NCI-H524 (cell line): ENCODE results near the gene TEX36.
"Not testable (repeated sequence)": the region's sequence is repeated elsewhere in the genome, so short reads cannot be mapped to it uniquely, and the experiment has no call there.

Experiments used
- DNase-seq, 2 experiments: peaks; one replicate each; lab custom pipeline; 2025; lab: John Stamatoyannopoulos, UW

Gene TEX36

DNA sequence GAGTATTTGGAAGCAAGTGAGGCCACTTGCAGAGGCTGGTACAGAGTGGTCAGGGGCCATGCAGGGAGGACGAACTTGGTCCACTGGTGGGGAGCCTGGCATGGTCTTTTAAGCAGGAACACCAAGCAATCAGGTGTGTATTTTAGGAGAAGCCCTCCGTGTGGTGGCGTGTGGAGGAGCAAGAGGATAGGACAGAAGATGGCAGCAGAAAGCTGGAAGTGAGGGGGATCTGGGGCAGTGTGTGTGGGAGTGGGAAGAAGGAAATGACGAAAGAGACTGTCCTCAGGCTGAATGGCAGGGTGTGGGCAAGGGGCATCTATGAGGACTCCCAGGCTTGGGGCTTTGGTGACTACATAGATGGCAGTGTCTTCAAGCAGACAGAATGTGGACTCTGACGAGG lies 51.2 kb downstream of the TEX36 start:
- no peak for DNase-seq

DNA sequence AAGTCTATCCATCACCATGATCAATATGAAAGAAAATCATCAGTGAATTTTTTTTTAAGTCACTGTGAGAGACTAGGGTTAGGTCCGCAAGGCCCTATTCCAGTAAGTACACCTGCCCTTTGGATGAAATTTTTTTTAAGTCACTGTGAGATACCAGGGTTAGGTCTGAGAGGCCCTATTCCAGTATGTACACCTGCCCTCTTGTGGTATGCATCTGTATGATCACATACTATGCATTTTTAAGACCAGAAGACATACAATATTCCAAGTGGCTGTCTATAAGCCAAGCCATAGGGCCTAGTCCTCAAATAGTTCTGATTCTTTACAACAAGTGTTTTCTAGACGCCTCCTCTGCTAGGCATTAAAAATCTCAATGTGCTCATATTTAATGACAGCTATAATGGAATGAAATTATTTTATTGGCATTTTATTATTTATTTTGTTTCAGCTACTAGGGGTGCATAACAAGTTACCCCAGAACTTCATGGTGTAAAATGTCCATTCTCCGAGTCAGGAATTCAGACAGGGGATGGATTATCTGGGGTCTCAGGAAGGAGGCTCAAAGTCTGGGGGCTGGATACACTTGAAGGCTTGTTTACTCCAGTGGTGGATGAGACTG lies 53.1 kb downstream of the TEX36 start:
- DNase-seq = peak in 1 of 2 experiments; percentile 62

DNA sequence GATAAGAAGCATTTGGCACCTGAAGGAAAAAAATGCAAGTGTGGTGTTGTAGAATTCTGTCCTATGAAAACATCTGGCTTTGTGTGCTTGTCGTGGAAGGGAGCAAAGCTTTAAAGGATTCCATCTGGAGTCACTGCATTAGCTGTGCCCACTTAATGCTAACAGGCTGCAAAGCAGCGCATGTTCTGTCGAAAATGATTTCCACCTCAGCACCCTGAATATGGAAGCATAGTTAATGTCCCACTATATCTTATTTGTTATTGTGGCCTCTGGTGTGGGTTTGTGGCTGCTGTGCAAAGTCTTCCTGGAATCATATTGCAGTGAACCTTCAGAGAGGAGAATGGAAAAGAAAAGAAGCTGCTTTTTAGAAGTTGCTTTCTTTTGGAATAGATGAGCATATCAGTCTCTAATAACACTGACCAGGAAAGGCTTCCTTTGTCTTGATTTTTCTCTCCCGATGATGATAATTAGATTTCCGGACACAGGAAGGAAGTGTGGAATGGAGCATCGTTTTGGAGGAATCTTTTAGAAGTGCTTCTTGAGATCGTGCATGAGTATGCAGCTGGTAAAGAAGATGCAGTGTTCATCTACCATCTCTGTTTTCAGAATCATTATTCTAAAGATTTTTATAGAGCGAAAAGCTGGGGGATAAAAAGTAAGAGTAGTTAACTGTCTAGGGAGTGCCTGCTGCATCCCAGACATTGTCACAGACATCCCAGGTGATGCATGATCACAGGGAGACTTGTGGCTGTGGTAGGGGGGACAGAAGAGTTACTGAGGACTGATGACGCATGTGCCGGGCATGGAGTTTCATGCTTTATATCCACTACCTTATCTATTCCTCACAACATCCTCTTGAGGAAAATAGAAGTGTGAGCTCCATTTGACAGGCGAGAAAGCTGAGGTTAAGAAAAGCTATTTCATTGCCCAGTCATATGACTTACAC lies 54.6 kb downstream of the TEX36 start:
- peak in 1 of 2 experiments; percentile 57 for DNase-seq

DNA sequence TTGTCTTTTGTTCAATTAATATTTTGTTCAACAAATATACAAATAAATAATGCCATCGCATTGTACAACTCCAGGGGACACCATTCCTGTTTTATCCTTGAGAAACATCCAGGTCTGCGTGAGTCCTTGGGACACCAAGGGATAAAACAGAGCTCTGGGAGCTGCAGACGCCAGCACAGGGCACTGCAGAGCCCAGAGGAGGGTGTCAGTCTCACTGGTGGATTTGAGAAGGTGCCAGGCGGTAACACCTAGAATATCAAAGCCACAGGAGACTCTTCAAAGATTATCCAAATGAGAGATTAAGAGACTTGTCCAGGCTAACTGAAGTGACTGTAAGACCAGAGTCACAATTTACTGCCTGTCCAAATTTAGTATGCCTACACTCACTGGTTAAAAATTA lies 55.3 kb downstream of the TEX36 start:
- DNase-seq = peak; percentile 4 to 65

DNA sequence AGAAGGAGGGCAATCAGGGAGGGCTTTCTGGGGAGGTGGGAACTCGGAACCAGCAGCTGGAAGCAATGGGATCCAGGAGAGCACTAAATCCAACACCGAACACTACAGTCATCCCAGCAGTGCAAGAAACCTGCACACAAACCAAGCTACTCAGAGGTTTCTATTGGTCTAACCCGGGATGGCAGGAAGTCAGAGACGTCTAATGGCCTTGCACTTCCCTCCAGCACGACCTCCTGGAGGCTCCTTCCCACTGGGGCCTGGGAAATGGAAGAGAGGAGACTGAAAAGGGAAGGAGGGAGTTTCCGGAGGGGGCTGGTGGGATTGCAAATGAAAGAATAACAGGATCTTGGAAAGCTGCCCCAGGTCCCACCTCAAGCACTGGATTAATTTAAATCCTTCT lies 56.3 kb downstream of the TEX36 start:
- peak in 1 of 2 experiments; percentile 35 for DNase-seq

DNA sequence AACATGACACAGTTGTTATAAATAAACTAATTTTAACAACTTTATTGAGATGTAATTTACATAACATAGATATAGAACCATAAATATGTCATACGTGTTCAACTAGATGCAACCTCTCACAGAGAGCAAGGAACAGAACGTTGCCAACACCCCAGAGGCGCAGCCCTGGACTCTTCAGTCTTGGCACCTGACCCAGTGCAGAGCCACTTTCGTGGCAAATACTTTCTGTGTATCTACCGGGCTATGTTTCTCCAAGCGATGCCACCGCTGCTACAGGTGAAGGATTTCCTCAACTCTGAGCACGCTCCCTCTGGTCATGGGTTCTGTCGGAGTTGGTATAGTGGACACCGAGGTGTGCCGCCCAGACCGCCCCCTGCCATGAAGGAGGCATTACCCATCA lies 57.4 kb downstream of the TEX36 start:
- no peak for DNase-seq

DNA sequence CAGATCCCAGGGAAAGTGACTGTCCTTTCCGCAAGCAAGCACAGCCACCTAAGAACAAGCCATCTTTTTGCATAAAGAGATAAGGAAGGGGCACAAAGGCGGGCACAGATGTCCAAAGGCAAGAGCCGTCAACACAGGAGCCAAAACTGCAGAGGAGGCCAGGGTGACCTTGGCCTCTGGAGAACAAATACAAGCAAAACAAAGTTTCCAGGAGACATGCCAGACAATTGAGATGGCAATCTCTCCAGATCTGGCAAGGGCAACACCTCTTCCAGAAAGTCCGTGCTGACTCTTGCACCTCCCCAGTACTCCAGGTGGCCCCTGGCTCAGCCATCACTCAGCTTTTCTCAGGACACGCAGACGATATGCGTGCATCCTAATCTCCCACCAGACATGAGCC lies 58.2 kb downstream of the TEX36 start:
- DNase-seq = no peak

DNA sequence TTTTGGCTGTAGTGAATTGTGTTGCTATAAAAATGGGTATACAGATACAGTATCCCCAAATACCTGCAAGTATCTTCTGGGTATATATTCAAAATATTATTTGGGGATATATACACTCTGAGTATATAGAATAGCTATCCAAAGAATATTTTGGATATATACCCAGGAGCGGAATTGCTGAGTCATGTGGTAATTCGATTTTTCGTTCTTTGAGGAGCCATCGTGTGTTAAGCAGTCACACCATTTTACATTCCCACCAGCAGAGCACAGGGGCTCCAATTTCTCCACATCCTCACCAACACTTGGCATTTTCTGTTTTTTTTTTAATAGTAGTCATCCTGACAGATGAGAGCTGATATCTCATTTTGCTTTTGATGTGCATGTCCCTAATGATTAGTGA lies 61.9 kb downstream of the TEX36 start:
- DNase-seq = no peak

DNA sequence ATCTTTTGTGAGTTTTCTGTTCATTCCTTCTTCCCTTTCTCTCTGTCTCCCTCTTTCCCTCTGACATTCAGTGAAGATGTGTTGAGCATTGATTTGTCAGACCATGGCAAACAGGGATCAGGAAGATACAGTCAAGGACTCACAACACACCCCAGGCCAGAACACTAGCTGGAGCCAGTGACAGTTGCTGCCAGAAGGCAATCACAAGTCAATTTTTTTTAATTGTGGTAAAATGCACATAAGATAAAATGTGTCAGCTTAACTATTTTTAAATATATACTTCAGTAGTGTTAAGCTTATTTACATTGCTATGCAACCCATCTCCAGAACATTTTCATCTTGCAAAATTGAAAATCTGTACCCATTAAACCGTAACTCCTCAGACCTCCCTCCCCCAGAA lies 62.6 kb downstream of the TEX36 start:
- no peak for DNase-seq

DNA sequence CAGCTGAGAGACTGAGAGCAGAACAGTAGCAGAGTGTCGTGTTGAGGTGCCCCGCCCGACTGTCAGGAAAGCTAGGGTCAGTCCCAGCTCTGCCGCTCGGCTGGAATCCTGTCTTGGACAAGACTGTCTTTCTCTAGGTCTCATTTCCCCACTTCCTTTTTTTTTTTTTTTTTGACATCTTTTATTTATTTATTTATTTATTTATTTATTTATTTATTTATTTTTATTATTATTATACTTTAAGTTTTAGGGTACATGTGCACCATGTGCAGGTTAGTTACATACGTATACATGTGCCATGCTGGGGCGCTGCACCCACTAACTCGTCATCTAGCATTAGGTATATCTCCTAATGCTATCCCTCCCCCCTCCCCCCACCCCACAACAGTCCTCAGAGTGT lies 69.9 kb downstream of the TEX36 start:
- not testable (repeated sequence) for DNase-seq

DNA sequence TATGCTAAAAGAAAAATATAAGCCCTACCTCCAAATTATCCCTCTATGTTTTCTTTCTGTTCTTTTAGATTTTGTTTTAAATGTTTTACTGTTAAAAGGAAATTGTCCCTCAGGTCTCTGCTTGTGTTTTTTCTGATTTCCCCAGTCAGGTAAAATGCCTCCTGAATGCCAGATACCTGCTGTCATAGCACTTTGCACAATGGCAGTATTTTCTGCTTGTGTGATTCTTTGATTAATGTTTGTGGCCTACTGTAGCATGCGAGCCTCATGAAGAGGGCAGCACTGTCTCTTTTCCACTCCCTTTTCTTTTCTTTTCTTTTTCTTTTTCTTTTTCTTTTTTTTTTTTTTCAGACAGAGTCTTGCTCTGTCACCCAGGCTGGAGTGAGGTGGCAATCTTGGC lies 71.2 kb downstream of the TEX36 start:
- no peak for DNase-seq

DNA sequence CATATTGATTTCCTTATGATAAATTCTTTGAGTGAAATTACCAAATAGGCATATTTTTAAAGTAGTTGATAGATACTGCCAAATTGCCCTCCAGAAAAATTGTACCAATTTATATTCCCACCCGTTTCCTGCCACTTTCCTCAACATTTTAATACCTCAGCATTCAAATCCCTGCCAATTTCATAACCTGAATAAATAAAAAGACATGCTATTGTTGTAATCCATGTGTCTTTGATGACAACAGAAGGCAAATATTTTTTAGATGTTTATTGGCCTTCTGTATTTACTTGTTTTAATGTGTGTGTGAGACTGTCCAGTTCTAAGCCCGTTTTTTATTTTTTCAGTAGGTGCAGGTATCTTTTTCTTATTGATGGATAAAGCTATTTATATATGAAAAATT lies 71.7 kb downstream of the TEX36 start:
- DNase-seq = no peak

DNA sequence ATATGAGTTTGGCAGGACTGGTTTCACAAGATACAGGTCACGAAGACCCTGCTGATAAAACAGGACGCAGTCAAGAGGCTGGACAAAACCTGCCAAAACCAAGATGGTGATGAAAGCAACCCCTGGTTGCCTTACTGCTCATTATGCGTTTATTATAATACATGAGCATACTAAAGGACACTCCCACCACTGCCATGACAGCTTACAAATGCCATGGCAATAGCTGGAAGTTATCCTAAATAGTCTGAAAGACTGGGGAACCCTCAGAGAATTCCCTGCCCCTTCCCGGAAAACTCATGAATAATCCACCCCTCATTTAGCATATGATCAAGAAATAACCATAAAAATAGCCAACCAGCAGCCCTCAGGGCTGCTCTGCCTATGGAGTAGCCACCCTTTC lies 73.1 kb downstream of the TEX36 start:
- no peak for DNase-seq

DNA sequence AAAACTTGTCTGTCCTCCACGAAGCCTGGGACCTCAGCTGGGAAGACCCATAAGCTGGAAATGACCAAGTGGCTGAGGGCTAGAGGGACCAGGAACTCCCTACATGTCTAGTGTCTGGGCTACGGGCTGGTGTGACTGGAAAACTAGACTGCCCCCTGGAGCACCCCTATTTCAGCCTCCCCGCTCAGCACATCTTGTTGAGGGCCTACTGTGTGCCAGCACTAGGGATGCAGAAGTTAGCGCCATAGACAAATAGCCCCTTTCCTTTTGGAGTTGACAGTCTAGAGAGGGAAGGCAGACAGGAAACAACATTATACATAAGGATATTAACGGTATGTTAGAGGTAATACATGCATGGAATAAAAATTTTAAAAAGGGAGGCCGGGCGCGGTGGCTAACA lies 74.5 kb downstream of the TEX36 start:
- DNase-seq = no peak

DNA sequence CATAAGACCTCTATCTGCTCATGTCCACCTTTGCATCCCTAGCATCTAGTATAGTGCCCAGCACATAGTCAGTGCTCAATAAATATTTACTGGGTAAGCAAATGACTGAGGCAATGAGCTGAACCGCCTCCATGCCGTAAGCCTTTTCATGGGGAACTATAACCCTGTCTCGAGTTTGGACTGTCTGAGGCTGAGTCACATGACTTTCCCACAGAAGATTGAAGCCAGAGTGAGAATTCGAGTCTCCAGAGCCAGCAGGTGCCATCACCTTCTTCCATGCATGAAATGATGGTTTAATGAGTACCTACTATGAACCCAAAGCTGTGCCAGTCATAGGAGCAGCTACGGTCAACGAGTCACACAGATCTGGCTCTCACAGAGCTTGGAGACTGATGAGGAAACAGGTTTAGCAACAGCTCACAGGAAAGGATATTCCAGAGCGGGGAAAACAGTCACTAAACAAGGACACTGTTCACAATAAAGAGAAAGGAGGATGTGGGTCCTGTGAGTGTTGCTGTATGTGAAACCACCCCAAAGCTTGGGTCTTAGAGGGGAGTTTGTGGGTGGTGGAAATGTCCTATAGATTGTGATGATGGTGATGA lies 75.2 kb downstream of the TEX36 start:
- no peak for DNase-seq

DNA sequence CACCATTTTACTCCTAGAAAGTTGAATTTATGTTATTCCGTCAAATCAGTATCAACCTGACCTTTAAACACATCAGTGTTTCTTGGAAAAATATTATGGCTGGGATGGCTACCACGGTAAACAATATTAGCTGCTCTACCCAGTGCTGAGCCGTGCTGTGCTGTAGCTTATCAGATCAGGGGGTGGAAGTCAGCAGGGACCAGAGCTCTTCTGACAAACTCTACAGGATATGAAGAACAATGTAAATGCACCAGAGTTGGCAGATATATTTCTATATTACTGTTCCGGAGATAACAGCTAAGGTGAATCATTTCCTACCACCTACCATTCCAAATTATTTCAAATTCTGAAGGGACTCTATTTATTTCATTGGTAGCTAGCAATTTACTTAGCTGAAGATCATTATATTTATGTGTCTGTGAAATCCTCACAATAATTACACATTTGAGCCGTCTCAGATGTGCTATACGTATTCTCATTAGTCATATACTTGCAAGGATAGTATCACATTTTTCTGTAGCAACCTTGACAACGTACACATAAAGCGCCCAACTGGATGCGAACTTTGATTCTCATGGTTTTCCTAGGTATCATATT lies 76.5 kb downstream of the TEX36 start:
- DNase-seq = no peak
